ENCODE measurements around the gene NOXA1. TPM values are rescaled to one million over a fixed set of nuclear protein-coding genes. Genes with fewer than 3 reads are reported as not detected.

Gene NOXA1
- total and polyA plus RNA-seq, 9 of the 15 experiments (the other 6 are each of a cell fraction or from before 2014, with no cell fraction given), result 0.07 to 1.2 (median 0.20) TPM; not detected in 4

DNA sequence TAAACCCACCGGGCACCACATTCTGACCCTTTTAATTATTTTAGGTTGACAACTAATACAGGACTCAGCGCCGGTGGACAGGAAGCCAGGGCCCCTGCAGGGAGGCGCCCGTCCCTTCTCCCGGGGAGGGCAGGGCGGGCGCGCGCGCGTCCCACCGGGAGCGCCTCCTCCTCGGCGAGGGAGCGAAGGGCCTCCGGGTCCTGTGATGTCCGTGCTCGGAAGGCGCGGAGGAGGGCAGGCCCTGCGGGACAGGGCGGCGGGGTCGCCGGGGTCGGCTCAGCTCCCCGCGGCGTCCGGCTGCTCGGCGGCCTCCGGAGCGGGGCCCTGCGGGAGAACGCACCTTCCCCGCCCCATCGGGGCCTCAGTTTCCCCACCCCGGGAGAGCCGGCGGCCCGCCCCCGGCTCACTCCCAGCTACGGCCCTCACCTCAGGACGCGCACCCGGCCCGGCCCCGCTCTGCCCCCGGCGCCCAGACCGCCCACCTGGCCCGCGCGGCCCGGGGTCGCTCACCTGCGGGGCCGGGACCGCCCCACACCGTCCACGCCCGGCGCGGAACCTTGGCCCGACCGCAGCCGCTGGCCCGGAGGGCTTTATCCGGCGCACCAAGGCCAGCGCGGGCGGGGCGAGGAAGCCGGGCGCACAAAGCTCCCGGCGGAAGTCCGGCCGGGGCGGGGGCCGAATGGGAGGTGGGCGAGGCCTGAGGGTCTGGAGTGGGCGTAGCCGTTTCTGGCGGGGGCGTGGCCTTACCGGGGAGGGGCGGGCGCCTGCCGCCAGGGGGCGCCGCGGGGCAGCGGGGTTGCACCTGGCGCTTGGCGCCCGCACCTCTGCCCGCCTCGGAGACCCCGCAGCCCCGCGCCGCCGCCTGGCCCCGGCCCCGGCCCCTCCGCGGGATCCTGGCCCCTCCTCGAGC, at the start of gene NOXA1, which contains the start of gene EXD3 (continued):
- no peak for TF ChIP-seq E4F1 (CRISPR knock-in tag; IDR thresholded peaks at IDR 0.05; ENCODE audit: borderline replicate concordance)
- TF ChIP-seq HOMEZ (CRISPR knock-in tag; IDR thresholded peaks at IDR 0.05), result no peak
- peak in 1 of 2 experiments; percentile 63; a peak in 1 of 4 replicates for TF ChIP-seq SRF (CRISPR knock-in tag; IDR thresholded peaks at IDR 0.05)
- TF ChIP-seq RBM34 (IDR thresholded peaks at IDR 0.05; ENCODE audit: borderline replicate concordance, insufficient read depth, low read length), result no peak
- TF ChIP-seq TFAM (CRISPR knock-in tag; conservative IDR thresholded peaks at IDR 0.05), result no peak
- TF ChIP-seq, protein P1, sequence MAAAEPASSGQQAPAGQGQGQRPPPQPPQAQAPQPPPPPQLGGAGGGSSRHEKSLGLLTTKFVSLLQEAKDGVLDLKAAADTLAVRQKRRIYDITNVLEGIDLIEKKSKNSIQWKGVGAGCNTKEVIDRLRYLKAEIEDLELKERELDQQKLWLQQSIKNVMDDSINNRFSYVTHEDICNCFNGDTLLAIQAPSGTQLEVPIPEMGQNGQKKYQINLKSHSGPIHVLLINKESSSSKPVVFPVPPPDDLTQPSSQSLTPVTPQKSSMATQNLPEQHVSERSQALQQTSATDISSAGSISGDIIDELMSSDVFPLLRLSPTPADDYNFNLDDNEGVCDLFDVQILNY (CRISPR knock-in tag; IDR thresholded peaks at IDR 0.05), result no peak
- no peak for TF ChIP-seq DMBX1 (CRISPR knock-in tag; IDR thresholded peaks at IDR 0.05; ENCODE audit: borderline replicate concordance)
- TF ChIP-seq GATA2 (CRISPR knock-in tag; IDR thresholded peaks at IDR 0.05), result no peak
- no peak for TF ChIP-seq ATF4 (CRISPR knock-in tag; IDR thresholded peaks at IDR 0.05)
- TF ChIP-seq YBX1 (IDR thresholded peaks at IDR 0.05), result no peak
- TF ChIP-seq CBFA2T3 (IDR thresholded peaks at IDR 0.05), result no peak
- no peak for TF ChIP-seq RBM25 (IDR thresholded peaks at IDR 0.05; ENCODE audit: low read depth, low read length, severe bottlenecking)
- TF ChIP-seq ZNF668 (CRISPR knock-in tag; IDR thresholded peaks at IDR 0.05), result no peak
- TF ChIP-seq ZNF282 (CRISPR knock-in tag; IDR thresholded peaks at IDR 0.05), result no peak
- TF ChIP-seq ZZZ3 (IDR thresholded peaks at IDR 0.05), result no peak
- peak; percentile 90 for TF ChIP-seq RBBP5 (IDR thresholded peaks at IDR 0.05; ENCODE audit: borderline replicate concordance, insufficient read depth, low read length, poor library complexity, severe bottlenecking)
- TF ChIP-seq BCLAF1 (IDR thresholded peaks at IDR 0.05; ENCODE audit: borderline replicate concordance in 1 of 2, control insufficient read depth in 1 of 2, low read depth in 2 of 2, low read length in 1 of 2), result peak in 1 of 2 experiments; percentile 91; a peak in 2 of 4 replicates
